Spleen (tissue), 7 donors: ENCODE results near the gene ACTMAP.

Experiments
- POLR2A ChIP-seq, 3 donors: fragments of 450-650 bp; IDR thresholded peaks; one replicate each; pipeline ENCODE4 v1.5.1; 2017; ENCODE audit warnings: antibody characterized with exemption in 3 of 3, mild to moderate bottlenecking in 1 of 3
- POLR2AphosphoS5 ChIP-seq, 3 donors: sonication (generic); formaldehyde crosslinking; IDR thresholded peaks; one replicate each; pipeline ENCODE4 v1.5.1; 2017; ENCODE audit warnings: antibody characterized with exemption in 3 of 3
- TF ChIP-seq, protein P1 (sequence below), 11 experiments: fragments of 200-600 bp in 7 of 11; fragments of 450-650 bp in 4 of 11; sonication (generic) in 4 of 11; IDR thresholded peaks in 8 of 11; conservative IDR thresholded peaks in 3 of 11; 1 replicate in 7 of 11; 2 replicates in 4 of 11; pipeline versions ENCODE4 v1.4.0 to v1.8.0; 2016 to 2021; ENCODE audit warnings: antibody characterized with exemption in 11 of 11, inconsistent platforms in 4 of 11, mild to moderate bottlenecking in 1 of 11
- donor health status: DM: no; HTN: no; CAD: no; lungs with moderate emphysema.
- donor health status: DM: no; HTN: no; CAD: no.
- donor health status: DM: no; HTN: no; CAD: no.

GRCh38 chr19:40721936-40722661, 28.2 kb downstream of the ACTMAP start:
- TF ChIP-seq, protein P1, sequence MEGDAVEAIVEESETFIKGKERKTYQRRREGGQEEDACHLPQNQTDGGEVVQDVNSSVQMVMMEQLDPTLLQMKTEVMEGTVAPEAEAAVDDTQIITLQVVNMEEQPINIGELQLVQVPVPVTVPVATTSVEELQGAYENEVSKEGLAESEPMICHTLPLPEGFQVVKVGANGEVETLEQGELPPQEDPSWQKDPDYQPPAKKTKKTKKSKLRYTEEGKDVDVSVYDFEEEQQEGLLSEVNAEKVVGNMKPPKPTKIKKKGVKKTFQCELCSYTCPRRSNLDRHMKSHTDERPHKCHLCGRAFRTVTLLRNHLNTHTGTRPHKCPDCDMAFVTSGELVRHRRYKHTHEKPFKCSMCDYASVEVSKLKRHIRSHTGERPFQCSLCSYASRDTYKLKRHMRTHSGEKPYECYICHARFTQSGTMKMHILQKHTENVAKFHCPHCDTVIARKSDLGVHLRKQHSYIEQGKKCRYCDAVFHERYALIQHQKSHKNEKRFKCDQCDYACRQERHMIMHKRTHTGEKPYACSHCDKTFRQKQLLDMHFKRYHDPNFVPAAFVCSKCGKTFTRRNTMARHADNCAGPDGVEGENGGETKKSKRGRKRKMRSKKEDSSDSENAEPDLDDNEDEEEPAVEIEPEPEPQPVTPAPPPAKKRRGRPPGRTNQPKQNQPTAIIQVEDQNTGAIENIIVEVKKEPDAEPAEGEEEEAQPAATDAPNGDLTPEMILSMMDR (IDR thresholded peaks at IDR 0.05 in 8 of 11, conservative IDR thresholded peaks at IDR 0.05 in 3 of 11), result no peak
- TF ChIP-seq POLR2A (IDR thresholded peaks at IDR 0.05), result no peak
- TF ChIP-seq POLR2AphosphoS5 (IDR thresholded peaks at IDR 0.05), result peak in 1 of 3 donors; percentile 29
